NK-92 (cell line): ENCODE data around the gene FAM98C.
"Not testable (repeated sequence)": the region's sequence is repeated elsewhere in the genome, so short reads cannot be mapped to it uniquely, and the experiment has no call there.

Experiments used
- DNase-seq: peaks from one replicate; lab custom pipeline; 2025; ENCODE audit not compliant: unreplicated experiment; lab: John Stamatoyannopoulos, UW

Gene FAM98C

DNA sequence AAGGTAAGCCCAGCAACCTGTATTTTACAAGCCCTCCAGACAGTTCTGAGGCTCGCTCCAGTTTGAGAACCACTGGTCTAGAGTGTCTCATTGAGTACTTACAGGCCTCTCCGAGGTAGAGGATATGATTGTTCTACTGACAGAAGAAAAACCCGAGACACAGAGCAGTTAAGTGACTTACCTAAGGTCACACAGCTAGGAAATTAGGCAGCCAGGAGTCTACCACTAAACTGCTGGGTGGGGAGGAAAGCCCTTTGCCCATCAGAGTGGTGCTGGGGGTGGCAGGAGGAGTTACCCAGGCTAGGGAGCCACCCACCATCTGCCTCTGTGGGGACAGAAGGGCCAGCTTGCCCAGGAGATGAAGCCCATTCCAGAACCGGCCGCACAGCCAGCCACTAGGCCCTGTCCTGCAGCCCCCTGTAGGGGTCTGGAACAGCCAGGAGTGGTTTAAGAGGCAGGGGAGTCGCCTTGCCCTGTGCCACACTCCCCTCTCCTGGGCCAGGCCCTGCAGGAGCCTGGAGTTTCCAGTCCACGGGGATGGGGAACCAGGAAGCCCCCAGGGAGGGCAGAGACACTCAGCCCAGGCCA lies 22.4 kb downstream of the FAM98C start:
- DNase-seq: no peak

GRCh38 chr19:38425810-38426466 lies 23.0 kb downstream of the FAM98C start, which contains the start of gene RASGRP4:
RASGRP4 (minus strand) TSS chr19:38426219; CDS start chr19:38426091, 128 bp downstream.
- DNase-seq: no peak

DNA sequence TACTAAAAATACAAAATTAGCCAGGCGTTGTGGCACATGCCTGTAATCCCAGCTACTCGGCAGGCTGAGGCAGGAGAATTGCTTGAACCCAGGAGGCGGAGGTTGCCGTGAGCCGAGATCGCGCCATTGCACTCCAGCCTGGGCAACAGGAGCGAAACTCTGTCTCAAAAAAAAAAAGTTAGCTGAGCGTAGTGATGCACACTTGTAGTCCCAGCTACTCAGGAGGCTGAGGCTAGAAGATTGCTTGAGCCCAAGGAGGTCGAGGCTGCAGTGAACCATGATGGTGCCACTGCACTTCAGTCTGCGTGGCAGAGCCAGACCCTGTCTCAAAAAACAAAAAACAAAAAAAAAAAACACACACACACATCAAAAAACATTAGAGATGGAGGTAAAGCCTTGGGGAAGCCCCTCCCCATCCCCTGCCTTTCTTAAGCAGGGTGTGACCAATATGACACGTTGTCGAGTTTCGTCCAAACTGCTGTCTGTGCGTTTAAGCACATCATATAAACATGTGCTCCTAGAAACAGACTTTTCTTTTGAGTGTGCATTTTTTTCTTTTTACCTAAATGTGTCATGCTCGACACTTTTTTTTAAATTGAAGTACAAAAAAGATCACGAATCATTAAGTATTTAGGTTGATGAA lies 24.3 kb downstream of the FAM98C start:
- DNase-seq: not testable (repeated sequence)

GRCh38 chr19:38429055-38429810 lies 26.3 kb downstream of the FAM98C start:
- no peak for DNase-seq

- no peak for DNase-seq
Measured at GRCh38 chr19:38429811-38430156, 26.9 kb downstream of the FAM98C start.

DNA sequence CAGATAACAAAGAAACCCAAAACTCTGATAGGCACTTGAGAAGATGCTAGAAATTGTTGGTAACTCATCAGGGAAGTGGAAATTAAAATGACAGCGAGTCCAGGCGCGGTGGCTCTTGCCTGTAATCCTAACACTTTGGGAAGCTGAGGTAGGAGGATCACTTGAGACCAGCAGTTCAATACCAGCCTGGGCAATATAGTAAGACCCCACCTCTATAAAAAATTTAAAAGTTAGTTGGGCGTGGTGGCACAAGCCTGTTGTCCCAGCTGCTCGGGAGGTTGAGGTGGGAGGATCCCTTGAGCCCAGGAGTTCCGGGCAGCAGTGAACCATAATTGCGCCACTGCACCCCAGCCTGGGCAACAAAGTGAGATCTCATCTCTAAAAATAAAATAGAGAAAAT lies 28.0 kb downstream of the FAM98C start:
- DNase-seq: no peak

DNA sequence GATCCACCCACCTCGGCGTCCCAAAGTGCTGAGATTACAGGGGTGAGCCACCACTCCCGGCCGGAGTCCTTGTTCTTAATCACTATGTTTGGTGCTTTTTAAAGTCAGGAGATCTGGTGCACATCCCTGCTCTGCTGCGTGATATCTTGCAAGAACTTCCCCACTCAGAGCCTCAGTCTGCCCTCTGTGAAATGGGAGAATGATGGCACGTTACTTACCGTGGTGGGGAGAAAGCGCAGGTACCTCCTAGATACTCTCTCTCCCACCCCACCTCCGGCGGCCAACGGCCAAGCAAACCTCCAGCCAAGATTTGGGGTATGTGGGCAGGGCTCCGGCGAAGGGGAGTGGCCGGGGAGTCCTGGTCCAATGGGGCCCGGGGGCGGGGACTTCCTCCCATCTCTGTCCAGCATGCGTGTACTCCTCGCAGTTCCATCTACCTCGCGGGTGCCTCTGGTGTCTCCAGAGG lies 30.4 kb downstream of the FAM98C start, which contains the start of gene RYR1:
Gene RYR1, plus strand, starts transcription at position 424 of the 466 bp plus-strand sequence. CDS start 139 bp downstream, outside the sequence.
- no peak for DNase-seq

DNA sequence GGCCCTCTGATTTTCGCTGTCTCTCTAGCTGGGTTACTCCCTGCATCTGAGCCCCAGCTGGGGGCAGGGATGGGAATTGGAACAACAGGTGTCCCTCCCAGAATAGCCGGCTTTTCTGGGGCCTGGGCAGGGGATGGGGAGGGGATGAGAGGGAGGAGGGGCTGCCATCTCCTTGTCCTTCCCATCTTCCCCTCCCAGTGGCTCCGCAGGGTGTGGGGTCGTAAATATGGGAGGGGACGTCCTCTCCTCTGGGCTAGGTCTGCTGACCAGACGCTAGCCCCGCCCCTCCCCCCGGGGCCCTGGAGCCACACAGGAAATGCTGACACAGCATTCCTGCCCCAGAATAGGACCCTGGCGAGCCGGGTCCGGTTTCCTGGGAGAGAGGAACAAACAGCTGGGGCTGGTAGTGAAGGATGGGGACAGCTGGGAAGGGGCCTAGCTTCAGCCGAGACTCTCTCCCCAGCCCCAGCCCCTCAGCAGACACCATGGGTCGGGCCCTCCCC lies 31.7 kb downstream of the FAM98C start:
- no peak for DNase-seq

DNA sequence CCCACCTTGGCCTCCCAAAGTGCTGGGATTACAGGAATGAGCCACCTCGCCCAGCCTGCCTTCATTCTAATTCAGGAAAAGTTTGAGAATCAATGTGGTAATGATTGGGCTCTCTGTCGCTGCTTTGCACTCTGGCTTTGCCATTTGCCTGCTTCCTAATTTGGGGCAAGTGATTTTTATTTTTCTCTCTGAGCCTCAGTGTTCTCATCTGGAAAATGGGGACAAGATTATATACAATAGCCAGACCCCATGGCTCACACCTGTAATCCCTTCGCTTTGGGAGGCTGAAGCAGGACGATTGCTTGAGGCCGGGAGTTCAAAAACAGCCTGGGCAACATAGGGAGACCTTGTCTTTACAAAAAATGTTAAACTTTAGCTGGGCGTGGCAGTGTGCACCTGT lies 34.4 kb downstream of the FAM98C start:
- no peak for DNase-seq

DNA sequence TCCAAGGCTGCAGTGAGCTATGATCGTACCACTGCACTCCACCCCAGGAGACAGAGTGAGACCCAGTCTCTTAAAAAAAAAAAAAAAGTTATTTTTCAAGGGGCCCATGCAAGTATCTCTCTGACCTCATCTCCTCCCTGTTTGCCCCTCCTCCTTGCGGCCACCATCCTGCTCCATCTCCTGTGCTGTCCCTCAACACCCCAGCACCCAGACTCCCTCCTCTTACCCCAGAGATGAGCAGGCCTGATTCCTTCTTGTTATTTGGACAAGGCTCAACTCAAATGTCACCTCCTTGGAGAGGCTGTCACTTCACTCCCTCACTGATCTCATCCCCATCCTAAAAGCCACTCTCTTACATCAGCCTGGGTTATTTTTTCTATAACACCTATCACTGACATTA lies 35.0 kb downstream of the FAM98C start:
- DNase-seq: no peak

DNA sequence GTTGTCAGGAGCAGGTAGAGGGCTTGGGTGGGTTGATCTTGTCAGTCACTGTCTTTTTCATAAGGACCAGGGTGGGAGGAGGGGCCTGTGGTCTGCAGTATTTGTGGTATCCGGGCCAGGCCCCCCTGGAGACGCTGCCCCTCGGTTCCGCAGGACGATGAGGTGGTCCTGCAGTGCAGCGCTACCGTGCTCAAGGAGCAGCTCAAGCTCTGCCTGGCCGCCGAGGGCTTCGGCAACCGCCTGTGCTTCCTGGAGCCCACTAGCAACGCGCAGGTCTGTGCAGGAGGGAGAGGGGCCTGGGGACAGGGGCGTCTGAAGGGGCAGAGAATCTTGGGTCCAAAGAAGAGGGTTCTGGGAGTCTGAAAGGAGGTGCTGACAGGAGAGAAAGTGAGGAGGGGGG lies 37.7 kb downstream of the FAM98C start:
- no peak for DNase-seq

- DNase-seq: no peak
Measured at GRCh38 chr19:38441657-38442348, 38.9 kb downstream of the FAM98C start.

DNA sequence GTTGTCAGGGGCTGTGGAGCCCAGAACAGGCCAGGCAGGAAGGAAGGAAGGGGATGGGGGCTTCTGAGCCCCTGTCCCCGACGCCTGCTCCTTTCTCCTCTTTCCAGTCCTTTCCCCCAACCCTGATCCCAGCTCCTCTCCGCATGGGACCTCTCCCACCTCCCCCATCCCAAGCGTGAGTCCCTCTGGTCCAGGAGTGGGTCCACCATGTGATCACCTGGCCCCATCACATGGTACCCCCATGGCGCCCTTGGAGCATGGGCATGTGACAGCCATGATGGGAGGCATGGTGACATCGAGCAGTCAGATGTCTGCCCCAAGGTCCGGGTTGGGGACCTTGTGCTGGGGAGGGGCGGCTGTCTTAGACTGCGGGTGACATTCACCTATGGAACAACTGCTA lies 39.8 kb downstream of the FAM98C start:
- no peak for DNase-seq

GRCh38 chr19:38443458-38443999 lies 40.6 kb downstream of the FAM98C start:
- no peak for DNase-seq

DNA sequence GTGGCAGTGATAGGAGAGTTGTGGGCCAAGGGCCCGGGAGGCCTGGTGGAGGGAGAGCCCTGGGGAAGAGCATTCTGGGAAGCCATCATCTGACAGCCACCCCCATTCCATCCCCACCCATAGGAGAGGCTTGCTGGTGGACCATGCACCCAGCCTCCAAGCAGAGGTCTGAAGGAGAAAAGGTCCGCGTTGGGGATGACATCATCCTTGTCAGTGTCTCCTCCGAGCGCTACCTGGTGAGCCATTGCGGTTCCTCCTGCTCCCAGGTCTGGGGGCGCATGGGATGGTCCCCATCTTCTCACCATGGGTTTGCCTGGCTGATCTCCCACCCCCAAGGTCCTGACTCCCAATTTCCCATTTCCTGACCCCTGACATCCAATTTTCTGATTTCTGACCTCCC lies 41.1 kb downstream of the FAM98C start:
- DNase-seq: no peak

DNA sequence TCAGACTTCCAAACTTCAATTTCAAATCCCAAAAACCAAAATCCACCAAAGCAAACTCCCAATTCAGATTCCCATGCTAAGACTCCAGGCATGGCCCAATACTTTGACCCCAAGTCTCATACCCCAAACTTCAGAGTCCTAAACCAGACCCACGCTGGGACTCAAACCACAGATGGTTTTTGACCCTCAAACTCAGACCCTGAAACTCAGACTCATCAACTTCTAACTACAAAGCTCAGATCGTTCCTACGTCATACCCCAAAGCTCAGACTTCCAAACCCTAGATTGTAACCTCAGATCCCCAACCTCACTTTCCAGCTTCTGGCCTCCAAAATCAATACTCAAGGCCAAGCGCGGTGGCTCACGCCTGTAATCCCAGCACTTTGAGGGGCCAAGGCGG lies 42.5 kb downstream of the FAM98C start:
- DNase-seq: no peak

- no peak for DNase-seq
Measured at GRCh38 chr19:38448225-38448624, 45.3 kb downstream of the FAM98C start.

- DNase-seq: no peak
Measured at GRCh38 chr19:38449518-38449917, 46.6 kb downstream of the FAM98C start.

- DNase-seq: no peak
Measured at GRCh38 chr19:38451036-38451435, 48.1 kb downstream of the FAM98C start.

DNA sequence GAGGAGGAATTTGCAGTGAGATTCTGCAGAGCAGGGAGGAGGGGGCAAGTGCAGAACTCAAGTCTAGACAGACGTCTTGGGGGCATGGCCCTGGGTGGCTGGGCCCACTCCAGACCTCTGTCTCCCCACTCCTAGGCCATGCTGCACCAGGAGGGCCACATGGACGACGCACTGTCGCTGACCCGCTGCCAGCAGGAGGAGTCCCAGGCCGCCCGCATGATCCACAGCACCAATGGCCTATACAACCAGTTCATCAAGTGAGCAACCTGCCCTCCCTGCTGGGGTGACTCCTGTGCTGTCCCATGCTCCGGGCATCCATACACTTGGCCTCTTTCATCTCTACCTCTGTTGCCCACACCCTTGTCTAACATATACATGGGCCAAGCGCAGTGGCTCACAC lies 48.7 kb downstream of the FAM98C start:
- DNase-seq: no peak
